T-helper 1 cell treated with Interleukin-12 subunit alpha and Interleukin-12 subunit beta and Interleukin-4 antibody, amounts not matched to agents 30 ng/mL and 1 ng/mL, for 36 hours (primary cell): ENCODE results near the gene AZGP1. TPM values are rescaled to one million over a fixed set of nuclear protein-coding genes. Genes with fewer than 3 reads are reported as not detected.

Source experiments
- intact Hi-C: fragments of 100-400 bp; cut with micrococcal nuclease; formaldehyde crosslinking; loops from one replicate; pipeline ENCODE4 v1.15.1; 2024
- total RNA-seq: library from RNA; stranded (reverse); gene quantifications from 2 replicates; pipeline ENCODE4 v1.2.3, GENCODE V29; 2022

Gene AZGP1
- total RNA-seq, result not detected in 2 replicates

DNA sequence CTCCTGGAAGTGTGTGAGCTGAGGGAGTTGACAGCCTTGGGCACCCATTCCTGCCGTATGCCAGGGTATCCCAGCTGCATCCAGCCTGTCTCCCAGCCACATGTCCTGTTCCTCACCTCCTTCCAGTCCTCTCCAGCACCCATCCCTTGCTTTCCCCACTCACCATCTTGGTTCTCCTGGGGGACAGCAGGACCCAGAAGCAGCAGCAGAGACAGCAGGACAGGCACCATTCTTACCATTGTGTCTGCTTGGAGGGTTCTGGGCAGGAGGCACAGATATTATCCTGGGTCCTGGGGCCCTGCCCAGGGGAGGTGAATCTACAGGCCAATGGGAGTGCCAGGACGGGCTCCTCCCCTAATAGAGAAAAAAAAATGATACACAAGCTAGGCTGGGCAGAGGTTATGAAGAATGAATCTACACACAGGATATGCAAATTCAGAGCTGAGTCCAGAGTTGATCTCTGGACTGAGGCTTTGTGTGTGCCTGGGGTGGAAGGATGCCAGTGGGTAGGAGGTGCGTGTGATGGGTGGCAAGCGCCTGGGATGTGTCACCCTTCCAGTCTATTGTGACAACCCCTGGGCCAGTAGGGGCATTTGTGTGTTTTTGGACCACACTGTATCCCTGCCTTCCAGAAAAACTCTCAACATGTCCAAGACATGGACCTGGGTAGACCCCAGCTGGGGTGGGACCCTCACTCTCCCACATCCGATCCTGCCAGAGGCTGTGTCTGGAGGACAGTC, at the start of gene AZGP1:
AZGP1 (minus strand) TSS at position 250 of the 740 bp plus-strand sequence; CDS start at position 239, 11 bp downstream.
- intact Hi-C loops, result no loop called here

DNA sequence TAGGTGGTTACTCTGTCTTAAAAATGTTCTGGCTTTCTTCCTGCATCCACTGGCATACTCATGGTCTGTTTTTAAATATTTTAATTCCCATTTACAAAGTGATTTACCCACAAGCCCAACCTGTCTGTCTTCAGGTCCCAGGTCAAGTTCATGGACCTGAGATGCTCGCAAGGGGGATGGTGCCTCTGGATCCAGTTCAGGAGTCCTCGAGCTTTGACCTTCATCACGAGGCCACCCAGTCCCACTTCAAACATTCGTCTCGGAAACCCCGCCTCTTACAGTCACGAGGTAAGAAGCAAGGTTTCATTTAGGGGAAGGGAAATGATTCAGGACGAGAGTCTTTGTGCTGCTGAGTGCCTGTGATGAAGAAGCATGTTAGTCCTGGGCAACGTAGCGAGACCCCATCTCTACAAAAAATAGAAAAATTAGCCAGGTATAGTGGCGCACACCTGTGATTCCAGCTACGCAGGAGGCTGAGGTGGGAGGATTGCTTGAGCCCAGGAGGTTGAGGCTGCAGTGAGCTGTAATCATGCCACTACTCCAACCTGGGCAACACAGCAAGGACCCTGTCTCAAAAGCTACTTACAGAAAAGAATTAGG, 48.3 kb upstream of the AZGP1 start:
- intact Hi-C loops, result no loop called here

DNA sequence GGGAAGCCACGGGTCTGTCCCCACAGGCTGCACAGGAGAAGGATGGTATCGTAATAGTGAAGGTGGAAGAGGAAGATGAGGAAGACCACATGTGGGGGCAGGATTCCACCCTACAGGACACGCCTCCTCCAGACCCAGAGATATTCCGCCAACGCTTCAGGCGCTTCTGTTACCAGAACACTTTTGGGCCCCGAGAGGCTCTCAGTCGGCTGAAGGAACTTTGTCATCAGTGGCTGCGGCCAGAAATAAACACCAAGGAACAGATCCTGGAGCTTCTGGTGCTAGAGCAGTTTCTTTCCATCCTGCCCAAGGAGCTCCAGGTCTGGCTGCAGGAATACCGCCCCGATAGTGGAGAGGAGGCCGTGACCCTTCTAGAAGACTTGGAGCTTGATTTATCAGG, 47.7 kb upstream of the AZGP1 start:
- intact Hi-C loops, result no loop called here

DNA sequence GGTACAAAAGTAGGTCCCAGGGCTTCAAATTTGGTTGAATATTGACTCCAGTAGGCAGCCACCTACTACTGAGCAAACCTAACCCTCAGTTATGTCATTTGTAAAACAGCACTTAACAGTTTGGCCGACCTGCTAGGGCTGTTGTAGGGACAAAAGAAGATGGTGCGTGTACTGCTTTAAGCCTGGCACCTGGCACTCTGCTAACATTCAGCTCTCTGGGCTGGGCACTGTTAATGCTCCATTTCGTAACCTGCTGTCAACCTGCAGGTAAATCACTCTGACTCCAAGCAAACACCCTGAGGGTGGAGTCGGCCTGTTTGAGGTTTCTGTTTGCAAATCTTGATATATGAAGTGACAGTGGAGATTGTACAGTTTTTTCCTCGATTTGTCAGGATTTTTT, 46.8 kb upstream of the AZGP1 start:
- intact Hi-C loops, result no loop called here

DNA sequence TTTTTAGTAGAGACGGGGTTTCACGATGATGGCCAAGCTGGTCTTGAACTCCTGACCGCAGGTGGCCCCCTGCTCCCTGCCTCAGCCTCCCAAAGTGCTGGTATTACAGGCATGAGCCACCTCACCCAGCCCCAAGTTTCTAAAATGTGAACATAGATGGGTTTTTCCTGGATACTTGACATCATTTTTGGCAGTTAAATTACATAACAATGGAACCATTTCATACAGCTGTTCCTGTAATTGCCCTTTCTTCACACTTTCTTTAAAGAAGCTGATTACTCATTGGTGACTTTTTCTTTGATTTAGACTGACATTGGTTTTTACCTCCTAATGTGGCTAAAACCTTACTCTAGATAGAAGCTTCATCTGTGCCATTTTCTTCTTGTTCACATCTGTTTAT, 45.5 kb upstream of the AZGP1 start:
- intact Hi-C loops, result no loop called here

DNA sequence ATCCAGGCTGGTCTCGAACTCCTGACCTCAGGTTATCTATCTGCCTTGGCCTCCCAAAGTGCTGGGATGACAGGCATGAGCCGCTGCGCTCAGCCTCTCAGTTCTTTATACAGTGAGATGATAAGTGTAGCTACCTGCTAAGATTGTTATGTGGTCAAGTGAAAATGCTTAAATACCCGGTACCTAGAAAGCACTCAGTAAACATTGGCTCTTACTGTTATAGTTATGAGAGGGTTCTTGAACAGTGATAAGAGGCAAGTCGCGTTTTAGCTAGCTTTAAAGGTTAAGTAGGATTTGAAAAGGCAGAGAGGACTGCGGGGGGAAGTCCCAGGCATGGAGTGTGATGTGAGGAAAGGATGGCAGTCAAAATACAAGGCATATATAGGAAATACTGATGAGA, 44.1 kb upstream of the AZGP1 start:
- intact Hi-C loops, result loop anchor here (10.0 kb wide), 2 partner anchors 465 to 615 kb away; partner anchors contain the start of genes BUD31, FAM200A, PDAP1 and ZNF655

DNA sequence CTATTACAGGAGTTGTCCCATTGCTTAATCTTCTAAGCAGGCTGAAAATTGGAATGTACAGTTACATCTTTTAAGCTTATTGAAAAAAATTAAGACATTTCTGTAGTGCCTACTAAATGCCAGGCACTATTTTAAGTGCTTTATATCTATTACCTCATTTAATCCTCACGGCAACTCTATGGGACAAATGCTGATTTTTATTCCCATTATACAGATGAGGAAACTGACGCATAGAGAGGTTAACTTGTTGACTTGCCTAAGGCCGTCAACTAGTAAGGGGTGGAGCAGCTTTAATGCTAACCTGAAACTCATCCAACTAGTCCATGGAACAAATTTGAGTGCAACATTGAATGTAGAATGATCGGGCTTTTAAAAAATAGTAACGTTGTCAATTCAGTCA, 42.0 kb upstream of the AZGP1 start:
- intact Hi-C loops, result loop anchor here (10.0 kb wide), 2 partner anchors 463 to 613 kb away; partner anchors contain the start of genes BUD31, FAM200A, PDAP1 and ZNF655

DNA sequence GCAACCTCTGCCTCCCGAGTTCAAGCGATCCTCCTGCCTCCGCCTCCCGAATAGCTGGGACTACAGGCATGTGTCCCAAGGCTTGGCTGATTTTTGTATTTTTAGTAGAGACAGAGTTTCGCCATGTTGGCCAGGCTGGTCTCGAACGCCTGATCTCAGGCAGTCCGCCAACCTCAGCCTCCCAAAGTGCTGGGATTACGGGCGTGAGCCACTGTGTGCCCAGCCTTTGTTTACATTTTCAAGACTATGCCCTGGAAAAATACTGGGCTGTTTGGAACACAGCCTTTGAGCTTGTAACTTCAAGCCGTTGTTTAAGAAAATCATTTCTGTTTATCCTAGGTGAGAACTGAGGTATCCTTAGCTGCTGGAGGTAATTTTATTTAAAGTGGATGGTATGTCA, 41.5 kb upstream of the AZGP1 start:
- intact Hi-C loops, result loop anchor here (10.0 kb wide), 2 partner anchors 462 to 612 kb away; partner anchors contain the start of genes BUD31, FAM200A, PDAP1 and ZNF655

DNA sequence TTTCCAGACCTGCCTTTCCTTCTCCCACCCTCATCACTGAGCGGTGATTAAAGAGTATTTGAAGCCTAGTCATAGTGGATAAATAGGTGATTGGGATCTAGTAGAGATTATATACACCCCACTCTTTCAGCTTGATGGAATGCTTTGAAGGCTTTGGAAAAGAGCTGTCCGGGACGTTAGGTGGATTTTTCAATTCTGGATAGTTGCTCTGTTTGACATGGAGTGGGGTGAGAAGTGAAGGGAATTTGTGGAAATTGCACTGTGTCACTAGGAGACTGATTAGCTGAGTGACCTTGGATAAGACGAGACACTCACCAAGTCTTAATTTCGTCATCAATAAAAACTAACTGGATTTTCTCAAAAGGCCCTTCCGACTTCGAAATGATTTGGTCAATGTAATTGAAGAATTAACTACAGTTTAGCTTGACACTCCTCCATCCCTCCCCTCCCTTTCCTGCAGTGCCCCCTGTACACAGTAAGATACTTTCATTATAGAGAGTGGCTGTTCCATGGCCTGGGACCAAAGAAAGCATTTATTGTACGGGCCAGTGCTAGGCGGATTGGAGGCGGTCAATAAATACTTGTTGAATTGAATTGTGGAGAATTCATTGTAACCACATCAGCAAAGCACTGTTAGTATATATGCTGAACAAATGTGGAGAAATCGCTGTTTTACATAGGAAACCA, 40.5 kb upstream of the AZGP1 start:
- intact Hi-C loops, result loop anchor here (10.0 kb wide), 2 partner anchors 462 to 612 kb away; partner anchors contain the start of genes BUD31, FAM200A, PDAP1 and ZNF655

DNA sequence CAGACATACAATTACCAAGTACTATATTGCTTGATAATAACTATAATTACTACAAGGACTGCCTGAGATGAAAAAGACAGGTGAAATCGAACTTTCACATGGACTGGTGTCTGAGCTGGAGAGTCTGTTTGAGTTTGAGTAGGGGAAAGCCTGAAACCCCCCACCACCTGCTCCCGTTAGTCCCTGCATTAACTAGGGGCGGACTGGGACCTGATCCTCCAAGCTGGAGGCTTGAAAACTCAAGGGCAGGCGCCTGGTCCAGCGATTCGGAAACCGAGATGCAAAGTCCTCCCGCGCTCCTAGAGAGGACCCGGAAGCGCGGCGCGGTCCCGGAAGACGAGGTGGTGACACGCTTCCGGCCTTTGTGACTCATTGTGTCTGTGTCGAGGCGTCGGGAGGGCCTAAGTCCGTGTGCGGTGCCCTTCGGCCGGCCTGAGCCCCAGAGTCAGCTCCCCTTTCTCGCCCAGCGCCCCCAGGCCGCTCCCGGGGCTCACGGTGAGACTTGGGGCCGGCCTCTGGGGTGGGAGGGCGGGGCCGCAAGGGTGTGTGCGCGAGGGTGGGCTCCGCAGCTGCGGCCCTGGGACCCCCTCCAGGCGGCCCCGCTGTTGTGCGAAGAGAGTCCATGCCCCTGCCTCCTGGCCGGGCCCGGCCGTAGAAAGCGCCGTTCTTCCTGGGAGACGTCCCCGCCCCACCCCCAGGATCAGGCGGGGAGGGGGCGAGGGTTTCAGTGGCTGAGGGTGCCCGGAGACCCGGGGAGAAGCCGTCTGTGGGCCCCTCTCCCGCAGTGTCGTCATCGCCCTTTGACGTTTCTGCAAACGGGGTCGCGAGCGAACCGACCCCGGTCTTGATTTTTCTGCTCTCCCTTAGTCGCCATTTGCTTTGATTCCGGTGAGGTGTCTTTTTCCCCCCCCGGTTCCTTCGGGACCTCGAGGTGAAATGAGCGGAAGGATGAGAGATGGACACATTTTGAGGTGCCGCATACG, 39.7 kb upstream of the AZGP1 start, which contains the start of gene ZKSCAN1:
ZKSCAN1 (plus strand) TSS at position 365 of the 983 bp plus-strand sequence. CDS start 7,911 bp downstream, outside the sequence.
- intact Hi-C loops, result loop anchor here (1.0 to 10.0 kb wide), 11 partner anchors 11 to 611 kb away; partner anchors contain the start of genes BUD31, FAM200A, PDAP1 and TRIM4

DNA sequence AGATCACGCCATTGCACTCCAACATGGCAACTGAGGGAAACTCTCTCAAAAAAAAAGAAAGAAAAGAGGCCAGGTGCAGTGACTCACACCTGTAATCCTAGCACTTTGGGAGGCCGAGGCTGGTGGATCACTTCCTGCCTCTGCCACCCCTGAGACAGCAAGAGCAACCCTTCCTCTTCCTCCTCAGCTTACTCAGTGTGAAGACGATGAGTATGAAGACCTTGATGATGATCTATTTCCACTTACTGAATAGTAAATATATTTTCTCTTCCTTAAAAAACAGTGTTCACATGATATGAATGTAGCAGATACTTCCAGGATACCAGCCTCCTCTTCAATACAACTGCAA, 37.5 kb upstream of the AZGP1 start:
- intact Hi-C loops, result loop anchor here (10.0 kb wide), 2 partner anchors 459 to 609 kb away; partner anchors contain the start of genes BUD31, FAM200A, PDAP1 and ZNF655

DNA sequence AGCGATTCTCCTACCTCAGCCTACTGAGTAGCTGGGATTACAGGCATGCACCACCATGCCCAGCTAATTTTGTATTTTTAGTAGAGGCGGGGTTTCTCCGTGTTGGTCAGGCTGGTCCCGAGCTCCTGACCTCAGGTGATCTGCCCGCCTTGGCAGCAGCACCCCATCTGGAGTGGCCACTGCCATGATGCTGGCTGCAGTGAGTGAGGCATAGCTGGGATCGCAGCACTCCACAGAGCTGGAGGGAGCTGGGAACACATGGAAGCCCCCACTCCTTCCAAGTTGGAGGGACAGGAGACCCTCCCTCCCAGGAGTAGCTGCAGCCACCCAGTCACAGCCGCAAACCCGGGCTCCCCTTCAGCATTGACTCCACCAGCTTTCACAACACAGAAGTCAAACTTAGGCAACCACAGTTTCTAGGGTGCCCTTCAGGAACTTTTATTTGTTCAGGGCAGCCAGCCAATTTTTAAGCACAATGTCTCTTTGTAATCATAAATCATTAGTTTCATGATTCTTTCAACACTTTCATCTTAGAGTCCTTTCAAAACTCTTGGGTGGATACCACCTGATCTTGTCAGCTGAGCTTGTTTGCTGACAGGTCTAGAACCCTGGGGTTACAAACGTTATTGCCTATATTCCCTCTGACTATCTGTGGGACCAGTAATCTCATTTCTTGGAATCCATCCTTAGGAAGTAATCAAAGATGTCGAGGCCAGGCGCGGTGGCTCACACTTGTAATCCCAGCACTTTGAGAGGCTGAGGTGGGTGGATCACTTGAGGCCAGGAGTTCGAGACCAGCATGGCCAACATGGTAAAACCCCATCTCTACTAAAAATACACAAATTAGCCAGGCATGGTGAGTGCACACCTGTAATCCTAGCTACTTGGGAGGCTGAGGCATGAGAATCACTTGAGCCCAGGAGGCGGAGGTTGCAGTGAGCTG, 36.8 kb upstream of the AZGP1 start:
- intact Hi-C loops, result loop anchor here (10.0 kb wide), 2 partner anchors 458 to 608 kb away; partner anchors contain the start of genes BUD31, FAM200A, PDAP1 and ZNF655

DNA sequence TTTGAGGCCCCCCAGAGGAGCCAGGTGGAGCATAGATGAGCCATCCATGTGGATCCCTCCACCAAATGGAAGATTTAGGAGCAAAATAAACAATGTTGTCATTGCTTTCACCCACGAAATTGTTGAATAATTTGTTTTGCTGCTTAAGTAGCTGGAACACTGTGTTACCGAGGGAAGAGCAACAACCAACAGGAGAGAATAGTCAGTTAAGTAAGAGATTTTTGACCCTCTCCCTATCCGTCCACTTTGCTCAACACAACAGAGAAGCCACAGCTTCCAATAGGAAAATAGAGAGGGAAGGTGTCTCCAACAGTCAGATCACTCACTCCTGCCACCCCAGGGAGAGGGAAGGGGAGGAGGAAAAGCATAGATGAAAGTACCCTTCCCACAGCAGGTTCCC, 35.7 kb upstream of the AZGP1 start:
- intact Hi-C loops, result loop anchor here (10.0 kb wide), 2 partner anchors 457 to 607 kb away; partner anchors contain the start of genes BUD31, FAM200A, PDAP1 and ZNF655

DNA sequence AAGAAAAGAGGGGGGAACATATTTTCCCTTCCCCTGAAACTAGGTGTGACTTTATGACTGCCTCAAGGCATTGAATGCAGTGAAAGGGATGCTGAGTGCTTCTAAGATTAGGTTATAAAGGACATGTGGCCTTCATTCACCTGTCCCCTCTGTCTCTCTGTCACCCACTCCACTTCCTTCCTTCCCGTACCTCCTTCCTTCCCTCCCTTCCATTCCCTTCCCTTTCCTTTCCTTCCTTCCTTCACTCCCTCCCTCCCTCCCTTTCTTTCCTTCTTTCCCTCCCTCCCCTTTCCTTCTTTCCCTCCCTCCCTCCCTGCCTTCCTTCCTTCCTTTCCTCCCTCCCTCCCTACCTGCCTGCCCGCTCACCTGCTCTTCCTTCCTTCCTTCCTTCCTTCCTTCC, 35.1 kb upstream of the AZGP1 start:
- intact Hi-C loops, result loop anchor here (10.0 kb wide), 2 partner anchors 456 to 606 kb away; partner anchors contain the start of genes BUD31, FAM200A, PDAP1 and ZNF655

DNA sequence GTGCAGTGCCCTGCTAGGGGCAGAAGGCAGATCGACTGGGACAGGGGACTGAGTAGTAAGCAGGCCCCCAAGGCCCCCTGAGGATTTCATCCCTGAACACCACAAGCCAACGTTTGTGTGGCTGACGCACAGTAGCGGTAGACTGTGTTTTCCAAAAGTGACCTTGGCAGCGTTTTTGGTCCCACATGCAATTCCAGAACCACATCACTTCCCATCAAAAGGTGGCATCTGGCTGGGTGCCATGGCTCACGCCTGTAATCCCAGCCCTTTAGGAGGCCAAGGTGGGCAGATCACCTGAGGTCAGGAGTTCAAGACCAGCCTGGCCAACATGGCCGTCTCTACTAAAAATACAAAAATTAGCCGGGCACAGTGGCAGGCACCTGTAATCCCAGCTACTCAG, 34.1 kb upstream of the AZGP1 start:
- intact Hi-C loops, result loop anchor here (10.0 kb wide), 2 partner anchors 455 to 605 kb away; partner anchors contain the start of genes BUD31, FAM200A, PDAP1 and ZNF655

DNA sequence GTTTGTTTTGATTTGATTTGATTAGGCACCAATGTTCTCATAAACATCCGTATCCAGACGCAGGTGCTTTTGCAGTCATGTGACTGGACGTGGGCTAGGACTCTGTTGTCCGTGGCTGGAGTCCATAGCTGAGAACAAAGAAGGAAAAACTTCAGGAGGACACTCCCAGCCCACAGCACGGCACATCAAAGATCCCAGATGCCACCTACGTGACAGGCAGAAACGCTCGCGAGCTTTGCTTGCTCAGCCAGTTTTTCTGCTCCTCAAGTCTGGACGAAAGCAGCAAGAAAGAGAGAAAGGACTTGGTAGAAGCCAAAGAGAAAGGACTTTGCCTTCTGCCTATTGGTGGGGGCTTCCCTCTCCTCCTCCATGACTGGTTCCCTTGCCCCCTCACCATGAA, 32.7 kb upstream of the AZGP1 start:
- intact Hi-C loops, result no loop called here

DNA sequence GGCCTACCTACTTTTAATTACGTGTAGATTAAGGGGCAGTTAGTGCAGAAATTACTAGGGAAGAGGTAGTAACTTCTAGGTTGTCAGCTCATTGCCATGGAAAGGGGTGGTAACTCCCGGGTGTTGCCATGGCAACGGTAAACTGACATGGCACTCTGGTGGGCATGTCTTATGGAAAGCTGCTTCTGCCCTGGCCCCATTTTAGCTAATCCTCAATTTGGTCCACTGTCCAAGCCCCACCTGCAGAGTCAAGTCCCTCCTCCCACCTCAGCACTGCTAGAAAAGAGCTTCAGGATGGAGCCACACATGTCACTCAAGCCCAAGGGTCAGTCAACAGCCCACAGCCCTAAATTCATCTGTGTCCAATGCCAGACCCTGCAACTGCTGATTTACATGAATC, 32.1 kb upstream of the AZGP1 start:
- intact Hi-C loops, result no loop called here

DNA sequence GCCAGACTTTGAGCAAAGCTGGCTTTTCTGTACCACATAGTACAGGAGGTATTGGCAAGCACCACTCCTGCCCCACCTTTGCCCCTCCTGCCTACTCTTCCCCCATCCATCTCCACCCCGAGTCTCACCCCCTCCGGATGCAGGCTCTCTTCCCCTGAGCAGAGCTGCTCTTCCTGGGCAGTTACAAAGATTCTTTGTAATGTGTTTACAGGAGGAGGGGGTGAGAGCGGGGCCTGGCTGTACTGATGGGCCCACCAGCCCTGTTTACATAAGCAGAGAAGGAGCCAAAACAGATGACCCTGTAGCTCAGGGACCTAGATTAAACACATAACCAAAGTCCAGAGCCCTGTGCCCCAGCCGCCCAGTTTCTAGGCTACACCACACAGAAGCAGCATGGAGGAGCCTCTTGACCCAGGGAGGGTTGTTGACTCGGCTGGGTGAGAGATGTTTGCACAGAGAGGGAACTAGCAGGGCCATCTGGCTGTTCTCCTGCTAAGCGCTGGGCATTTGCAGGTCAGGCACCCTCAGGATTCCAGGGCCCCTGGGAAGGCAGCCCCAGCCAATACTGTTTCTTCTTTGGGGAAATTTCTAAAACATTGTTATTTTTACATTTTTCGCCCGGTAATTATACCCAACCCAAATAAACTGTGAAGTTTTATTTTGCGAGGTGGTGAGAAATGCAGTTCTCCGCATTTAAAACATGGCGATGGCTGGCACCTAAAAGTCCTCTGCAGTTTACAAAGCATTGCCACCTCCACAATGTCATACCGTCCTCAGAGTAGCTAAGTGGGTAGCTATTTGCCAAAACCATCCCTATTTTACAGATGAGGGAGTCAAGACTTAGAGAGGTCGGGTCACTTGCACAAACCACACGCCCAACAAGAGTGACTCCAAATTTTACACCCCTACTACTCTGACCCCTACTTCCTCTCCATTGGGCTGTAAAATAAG, 28.2 kb upstream of the AZGP1 start:
- intact Hi-C loops, result no loop called here
